ENCODE results near the gene GRIN1. TPM values are rescaled to one million over a fixed set of nuclear protein-coding genes. Genes with fewer than 3 reads are reported as not detected.

Gene GRIN1
- total RNA-seq, 4 donors from 2014 or later, result 0.11 to 0.50 (median 0.19) TPM; not detected in 1

GRCh38 chr9:137181680-137182079, 42.7 kb downstream of the GRIN1 start:
- Histone ChIP-seq H3K27me3 (no peaks in the 10 kb centered on the region), H3K9me3 (no peaks in the 10 kb centered on the region), H3K27ac (replicated peaks in 1 of 4) (no peak overlapping the region), H3K36me3 (peaks cover 57 to 99% (median 91%) of the 10 kb centered on the region in 4 donors), H3K4me3 (no peak overlapping the region), H3K4me1 (peaks cover 7 to 26% (median 17%) of the 10 kb centered on the region in 4 donors)
- intact Hi-C loops (cut with DNase I), result no loop called here
- no peak for DNase-seq (ENCODE audit: extremely low spot score)
- TF ChIP-seq POLR2AphosphoS5 (IDR thresholded peaks at IDR 0.05) (no peak), CTCF (IDR thresholded peaks at IDR 0.05) (no peak), POLR2A (IDR thresholded peaks at IDR 0.05; ENCODE audit: low read depth) (no peak), EP300 (IDR thresholded peaks at IDR 0.05) (no peak)
- WGBS, result 95% methylated on average over 19 of the region's 22 CpGs

GRCh38 chr9:137182836-137183235, 43.9 kb downstream of the GRIN1 start:
- Histone ChIP-seq H3K27ac (replicated peaks in 1 of 4) (no peak overlapping the region), H3K27me3 (no peaks in the 10 kb centered on the region), H3K36me3 (peaks cover 57 to 94% (median 85%) of the 10 kb centered on the region in 4 donors), H3K4me3 (no peak overlapping the region), H3K9me3 (no peaks in the 10 kb centered on the region), H3K4me1 (peaks cover 19 to 38% (median 28%) of the 10 kb centered on the region in 4 donors)
- intact Hi-C loops (cut with DNase I), result no loop called here
- DNase-seq (ENCODE audit: extremely low spot score), result no peak
- 83% methylated on average over 6 of the region's 17 CpGs for WGBS
- no peak for TF ChIP-seq POLR2AphosphoS5 (IDR thresholded peaks at IDR 0.05)
- TF ChIP-seq CTCF (IDR thresholded peaks at IDR 0.05), result no peak
- TF ChIP-seq EP300 (IDR thresholded peaks at IDR 0.05), result no peak
- no peak for TF ChIP-seq POLR2A (IDR thresholded peaks at IDR 0.05; ENCODE audit: low read depth)

GRCh38 chr9:137183980-137184595, 45.1 kb downstream of the GRIN1 start:
- DNase-seq (ENCODE audit: extremely low spot score), result no peak
- TF ChIP-seq POLR2AphosphoS5 (IDR thresholded peaks at IDR 0.05) (no peak), POLR2A (IDR thresholded peaks at IDR 0.05; ENCODE audit: low read depth) (no peak), EP300 (IDR thresholded peaks at IDR 0.05) (no peak), CTCF (IDR thresholded peaks at IDR 0.05) (no peak)
- Histone ChIP-seq H3K4me1 (peaks cover 21 to 44% (median 32%) of the 10 kb centered on the region in 4 donors), H3K27ac (replicated peaks in 1 of 4) (no peak overlapping the region), H3K4me3 (no peak overlapping the region), H3K9me3 (no peaks in the 10 kb centered on the region), H3K27me3 (no peaks in the 10 kb centered on the region), H3K36me3 (peaks cover 57 to 82% (median 74%) of the 10 kb centered on the region in 4 donors)
- 90% methylated on average over 24 of the region's 27 CpGs for WGBS
- intact Hi-C loops (cut with DNase I), result no loop called here

- peaks cover 53 to 76% (median 69%) of the 10 kb centered on the region in 4 donors for H3K36me3 ChIP-seq
- no peak for DNase-seq (ENCODE audit: extremely low spot score)
- 90% methylated on average over 22 of the region's 48 CpGs for WGBS
- H3K4me3 ChIP-seq, result no peak overlapping the region
- peaks cover 30 to 53% (median 42%) of the 10 kb centered on the region in 4 donors for H3K4me1 ChIP-seq
- H3K27me3 ChIP-seq, result no peaks in the 10 kb centered on the region
- H3K27ac ChIP-seq (replicated peaks in 1 of 4), result no peak overlapping the region
- intact Hi-C loops (cut with DNase I), result loop anchor here (5.0 kb wide), 1 partner anchor 37 kb away; the partner anchor contains the start of gene RNF208
- no peaks in the 10 kb centered on the region for H3K9me3 ChIP-seq
- TF ChIP-seq POLR2AphosphoS5 (IDR thresholded peaks at IDR 0.05), result no peak
- TF ChIP-seq EP300 (IDR thresholded peaks at IDR 0.05), result no peak
- no peak for TF ChIP-seq CTCF (IDR thresholded peaks at IDR 0.05)
- no peak for TF ChIP-seq POLR2A (IDR thresholded peaks at IDR 0.05; ENCODE audit: low read depth)
Observed at GRCh38 chr9:137184881-137185660, 46.1 kb downstream of the GRIN1 start.

Measured in esophagus muscularis mucosa (tissue), 4 donors.